ENCODE results near the gene MAGI3.
"Not testable (repeated sequence)": the region's sequence is repeated elsewhere in the genome, so short reads cannot be mapped to it uniquely, and the experiment has no call there.

MAGI3 gene

DNA sequence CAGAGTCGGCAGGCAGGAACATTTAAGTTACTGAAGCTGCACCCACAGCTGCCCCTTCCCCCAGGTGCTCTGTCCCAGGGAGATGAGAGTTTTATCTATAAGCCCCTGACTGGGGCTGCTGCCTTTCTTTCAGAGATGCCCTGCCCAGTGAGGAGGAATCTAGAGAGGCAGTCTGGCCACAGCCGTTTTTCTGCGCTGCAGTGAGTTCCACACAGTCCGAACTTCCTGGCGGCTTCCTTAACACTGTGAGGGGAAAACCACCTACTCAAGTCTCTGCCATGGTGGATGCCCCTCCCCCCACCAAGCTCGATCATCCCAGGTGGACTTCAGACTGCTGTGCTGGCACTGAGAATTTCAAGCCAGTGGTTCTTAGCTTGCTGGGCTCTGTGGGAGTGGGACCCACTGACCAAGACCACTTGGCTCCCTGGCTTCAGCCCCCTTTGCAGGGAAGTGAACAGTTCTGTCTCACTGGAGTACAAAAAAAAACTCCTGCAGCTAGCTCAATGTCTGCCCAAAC, 185.5 kb downstream of the MAGI3 start:
- not testable (repeated sequence) for DNase-seq (ENCODE audit: low read depth, low spot score)

DNA sequence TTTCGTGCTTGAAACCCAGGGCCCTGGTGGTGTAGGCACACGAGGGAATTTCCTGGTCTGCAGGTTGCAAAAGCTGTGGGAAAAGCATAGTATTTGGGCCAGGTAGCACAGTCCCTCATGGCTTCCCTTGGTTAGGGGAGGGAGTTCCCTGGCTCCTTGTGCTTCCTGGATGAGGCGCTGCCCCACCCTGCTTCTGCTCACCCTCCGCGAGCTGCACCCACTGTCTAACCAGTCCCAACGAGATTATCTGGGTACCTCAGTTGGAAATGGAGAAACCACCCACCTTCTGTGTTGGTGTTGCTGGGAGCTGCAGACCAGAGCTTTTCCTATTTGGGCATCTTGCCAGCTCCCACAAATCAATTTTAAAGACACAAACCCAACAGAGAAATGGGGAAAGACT, 186.0 kb downstream of the MAGI3 start:
- no peak for DNase-seq (ENCODE audit: low read depth, low spot score)

DNA sequence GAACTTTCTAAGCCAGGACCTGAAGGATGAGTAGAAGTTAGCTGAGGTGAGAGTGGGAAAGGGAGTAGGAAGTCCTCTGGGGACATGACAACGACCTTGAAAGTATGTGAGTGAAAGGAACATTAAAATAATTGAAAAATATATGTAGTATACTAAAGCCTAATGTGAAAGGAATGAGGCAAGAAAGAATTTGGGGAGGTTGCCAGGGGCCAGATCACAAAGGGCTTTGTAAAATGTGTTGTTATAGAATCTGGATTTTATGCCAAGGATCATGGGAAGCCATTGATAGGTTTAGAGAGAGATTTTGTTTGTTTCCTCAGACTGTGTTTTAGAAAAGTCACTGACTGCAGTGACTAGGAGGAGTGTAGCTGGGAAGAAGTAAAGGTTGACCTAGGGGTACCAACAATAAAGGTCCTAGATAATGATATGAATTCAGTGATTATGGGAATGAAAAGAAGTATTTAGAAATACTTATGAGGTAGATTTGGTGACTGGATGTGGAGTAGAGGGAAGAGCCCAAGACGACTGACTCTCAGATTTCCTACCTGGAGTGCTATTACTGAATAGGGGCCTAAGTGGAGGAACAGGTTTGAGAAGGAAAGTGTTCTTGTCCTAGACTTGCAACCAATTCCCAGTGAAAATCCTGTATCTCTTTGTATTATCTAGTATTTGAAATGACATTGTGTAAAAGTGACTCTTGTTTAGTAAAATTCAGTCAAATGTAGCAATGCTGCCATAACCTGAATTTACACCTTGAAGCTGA, 189.1 kb downstream of the MAGI3 start:
- peak; percentile 25 for DNase-seq (ENCODE audit: low read depth, low spot score)

DNA sequence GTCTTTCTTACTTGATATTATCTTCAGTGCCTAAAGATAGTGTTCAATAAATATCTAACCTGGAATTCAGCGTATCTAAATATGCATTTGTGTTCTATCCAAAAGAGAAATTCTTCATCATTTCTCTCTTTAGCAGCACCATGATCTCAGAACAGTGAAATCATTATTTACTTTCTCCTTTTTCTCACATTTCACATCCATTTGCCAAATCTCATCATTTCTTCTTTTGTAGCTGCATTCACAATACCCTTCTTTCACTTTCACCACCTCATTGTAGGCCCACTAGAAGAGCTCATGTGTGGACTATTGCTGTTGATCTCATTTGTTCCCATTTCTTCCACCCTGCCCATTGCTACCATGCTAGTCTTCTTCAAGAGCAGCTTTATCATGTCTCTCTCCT, 191.0 kb downstream of the MAGI3 start:
- DNase-seq (ENCODE audit: low read depth, low spot score) = no peak

DNA sequence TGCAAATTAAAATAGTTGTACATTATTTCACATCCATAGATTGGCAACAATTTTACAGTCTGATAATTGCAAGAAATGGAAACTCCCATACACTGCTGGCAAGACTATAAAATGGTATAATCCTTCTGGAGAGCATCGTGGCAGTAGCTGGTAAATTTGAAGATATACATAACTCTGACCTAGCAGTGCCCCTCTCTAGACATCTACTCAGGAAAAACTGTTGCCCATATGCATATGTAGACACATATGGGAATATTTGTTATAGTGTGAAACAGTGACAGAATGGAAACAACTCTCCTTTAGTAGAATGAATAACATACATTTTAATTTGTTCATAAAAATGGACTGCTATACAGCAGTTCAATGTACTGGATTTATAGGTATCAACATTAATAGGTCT, 191.8 kb downstream of the MAGI3 start:
- no peak for DNase-seq (ENCODE audit: low read depth, low spot score)

DNA sequence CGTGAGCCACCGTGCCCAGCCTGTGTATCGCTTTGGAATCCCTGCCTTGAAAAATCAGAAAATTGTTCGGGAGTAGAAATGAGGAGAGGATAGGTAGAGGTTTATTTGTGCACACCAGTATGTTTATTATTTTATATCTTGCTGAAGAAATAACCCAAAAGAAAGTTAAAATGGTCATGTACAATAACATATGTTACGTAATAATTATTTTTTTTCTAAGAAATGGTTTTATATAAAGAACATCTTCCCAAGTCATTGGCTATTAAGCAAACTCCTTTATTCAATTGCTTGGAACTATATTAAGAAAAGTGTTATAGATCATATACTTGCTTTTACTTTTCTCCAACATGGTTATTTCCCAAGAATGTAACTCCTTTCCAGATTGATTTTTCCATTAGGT, 197.2 kb downstream of the MAGI3 start:
- no peak for DNase-seq (ENCODE audit: low read depth, low spot score)

DNA sequence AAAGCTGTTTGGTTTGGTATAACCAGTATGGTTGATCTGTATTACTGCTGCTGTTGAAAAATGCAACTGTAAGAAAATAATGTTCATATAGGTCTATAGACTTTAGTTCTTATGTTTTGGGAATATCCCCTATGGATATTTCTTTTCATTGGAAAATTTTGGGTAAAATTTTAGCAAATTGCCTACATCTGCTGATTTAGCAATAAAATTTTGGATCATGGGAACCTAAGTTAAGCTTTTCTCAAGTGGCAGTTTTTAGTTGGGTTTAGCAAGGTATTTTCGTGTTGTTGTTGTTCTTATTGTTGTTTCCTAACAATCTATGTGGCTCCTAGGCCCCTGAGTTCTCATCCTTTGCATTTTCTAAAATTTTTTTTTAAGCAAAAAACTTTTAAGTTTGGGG, 201.9 kb downstream of the MAGI3 start:
- no peak for DNase-seq (ENCODE audit: low read depth, low spot score)

DNA sequence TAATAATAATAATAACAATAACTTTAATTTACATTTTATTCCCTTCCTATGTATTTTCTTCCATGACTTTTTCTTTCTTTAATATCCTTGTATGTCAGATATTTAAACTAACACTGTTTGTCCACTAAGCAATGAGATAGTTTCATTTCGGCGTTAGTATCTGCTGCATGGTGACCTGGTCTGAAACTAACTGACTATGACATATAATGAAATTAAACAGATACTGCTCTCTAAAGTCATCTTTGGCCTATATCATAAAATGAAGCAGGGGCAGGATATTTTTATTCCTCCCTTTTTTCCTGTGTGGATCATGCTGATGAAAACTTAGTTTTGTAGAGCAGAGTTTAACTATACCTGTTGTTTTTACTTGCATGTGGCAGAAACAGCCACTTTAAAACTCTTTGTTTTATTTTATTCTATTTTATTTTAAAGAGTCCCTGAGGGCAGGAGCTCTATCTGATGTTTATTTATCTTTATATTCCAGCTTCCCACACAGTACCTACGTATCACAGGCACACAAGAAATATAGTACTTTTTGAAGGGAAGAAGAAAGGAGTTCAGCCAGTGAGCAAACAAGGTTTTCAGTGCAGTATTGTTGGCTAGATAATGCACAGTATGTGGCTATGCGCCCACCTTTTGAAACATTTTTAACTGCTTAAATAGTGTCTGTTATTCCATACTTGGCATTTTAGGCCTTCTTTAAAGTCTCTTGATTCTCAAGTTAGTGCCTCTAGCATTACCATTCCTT, 203.4 kb downstream of the MAGI3 start:
- no peak for DNase-seq (ENCODE audit: low read depth, low spot score)

DNA sequence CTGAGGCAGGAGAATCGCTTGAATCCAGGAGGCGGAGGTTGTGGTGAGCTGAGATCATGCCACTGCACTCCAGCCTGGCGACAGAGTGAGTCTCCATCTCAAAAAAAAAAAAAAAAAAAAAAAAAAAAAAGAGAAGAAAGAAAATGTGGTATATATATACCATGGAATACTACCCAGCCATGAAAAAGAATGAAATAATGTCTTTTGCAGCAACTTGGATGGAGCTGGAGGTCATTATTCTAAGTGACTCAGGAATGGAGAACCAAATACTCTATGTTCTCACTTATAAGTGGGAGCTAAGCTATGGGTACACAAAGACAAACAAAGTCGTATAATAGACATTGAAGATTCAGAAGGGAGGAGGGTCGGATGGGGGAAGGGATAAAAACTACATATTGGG, 214.2 kb downstream of the MAGI3 start:
- not testable (repeated sequence) for DNase-seq (ENCODE audit: low read depth, low spot score)

DNA sequence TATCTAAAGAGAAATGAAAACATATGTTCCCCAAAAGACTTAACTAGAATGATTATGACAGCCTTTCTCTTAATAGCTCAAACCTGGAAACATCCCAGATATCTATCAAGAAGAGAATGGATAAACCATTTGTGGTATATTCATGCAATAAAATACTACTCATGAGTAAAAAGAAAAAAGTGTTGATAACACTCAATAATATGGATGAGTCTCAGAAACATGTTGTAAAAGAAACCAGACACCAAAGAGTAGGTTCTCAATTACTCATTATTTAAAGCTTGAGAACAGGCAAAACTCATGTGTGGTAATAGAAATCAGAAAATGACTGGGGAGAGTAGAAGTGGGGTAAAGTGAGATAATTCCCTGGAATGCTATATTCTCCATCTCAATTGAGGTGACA, 214.8 kb downstream of the MAGI3 start:
- DNase-seq (ENCODE audit: low read depth, low spot score) = no peak

DNA sequence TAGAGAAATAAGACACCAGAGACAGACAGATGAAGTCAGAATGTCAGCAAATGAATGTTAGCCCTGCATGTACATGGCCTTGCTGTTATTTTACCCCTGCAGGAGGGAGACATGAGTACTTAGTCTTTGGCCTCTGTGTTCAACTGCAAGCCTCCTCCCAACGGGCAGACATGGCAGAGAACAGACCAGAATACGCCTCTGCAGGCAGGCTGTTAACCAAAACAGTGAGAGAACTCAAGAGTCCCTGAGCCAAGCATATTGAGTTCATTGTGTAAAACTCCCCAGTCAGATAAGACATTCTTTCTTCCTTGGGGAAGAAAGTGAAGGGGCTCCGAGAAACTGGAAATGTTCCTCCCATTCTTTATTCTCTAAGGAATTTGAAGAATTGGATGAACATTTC, 218.1 kb downstream of the MAGI3 start:
- DNase-seq (ENCODE audit: low read depth, low spot score) = no peak

DNA sequence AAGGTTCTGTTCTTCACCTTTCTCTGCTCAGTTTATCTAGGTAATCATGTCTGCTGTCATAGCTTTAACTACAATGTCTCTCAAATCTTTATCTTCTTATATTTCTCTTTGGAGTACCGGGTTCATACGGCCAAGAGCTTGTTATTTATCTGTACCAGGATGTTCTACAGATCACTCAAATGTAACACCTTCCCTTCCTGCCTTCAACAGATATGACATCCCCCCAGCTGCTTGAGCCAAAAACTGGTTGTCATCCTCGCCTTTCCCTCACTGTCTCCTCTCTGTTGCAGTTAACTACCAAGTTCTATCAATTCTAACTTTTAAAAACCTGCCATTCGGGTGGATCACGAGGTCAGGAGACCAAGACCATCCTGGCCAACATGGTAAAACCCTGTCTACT, 220.1 kb downstream of the MAGI3 start:
- DNase-seq (ENCODE audit: low read depth, low spot score) = no peak

DNA sequence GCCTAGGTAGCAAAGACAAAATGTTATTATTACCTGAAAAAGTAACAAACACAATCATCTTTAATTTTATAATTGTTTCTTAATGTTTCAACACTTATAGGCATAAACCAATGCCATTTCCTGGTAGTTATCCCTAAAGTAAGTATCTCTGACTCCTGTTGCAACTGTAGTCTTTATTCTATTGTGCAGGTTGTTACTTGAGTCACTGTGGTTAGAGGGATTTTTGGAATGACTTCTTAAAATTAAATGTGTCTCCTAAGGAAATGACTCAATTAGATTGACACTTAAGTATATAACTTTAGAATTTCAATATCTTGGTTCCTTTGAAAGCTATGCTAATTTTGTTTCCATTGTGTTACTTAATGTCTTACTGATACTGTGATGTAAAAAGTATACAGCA, 225.1 kb downstream of the MAGI3 start:
- peak; percentile 35 for DNase-seq (ENCODE audit: low read depth, low spot score)

DNA sequence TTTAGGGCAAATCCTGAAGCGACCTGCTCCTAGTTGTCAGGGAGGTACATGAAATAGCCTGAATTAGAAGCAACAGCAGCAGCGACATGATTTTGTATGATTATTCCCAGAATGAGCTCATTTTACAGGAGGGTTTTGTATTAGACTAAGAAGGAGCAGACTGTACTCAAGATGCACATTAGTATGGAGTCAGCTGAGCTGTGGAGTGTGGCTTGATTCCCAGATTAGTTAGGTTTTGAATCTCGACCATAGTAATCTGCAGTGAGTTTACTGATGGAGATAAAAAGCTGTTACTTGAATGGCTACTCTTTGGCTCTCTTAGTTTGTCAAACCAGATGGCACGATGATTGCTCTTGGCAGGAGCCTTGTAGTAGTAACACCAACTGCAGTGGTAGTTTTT, 225.8 kb downstream of the MAGI3 start:
- DNase-seq (ENCODE audit: low read depth, low spot score) = peak; percentile 81

DNA sequence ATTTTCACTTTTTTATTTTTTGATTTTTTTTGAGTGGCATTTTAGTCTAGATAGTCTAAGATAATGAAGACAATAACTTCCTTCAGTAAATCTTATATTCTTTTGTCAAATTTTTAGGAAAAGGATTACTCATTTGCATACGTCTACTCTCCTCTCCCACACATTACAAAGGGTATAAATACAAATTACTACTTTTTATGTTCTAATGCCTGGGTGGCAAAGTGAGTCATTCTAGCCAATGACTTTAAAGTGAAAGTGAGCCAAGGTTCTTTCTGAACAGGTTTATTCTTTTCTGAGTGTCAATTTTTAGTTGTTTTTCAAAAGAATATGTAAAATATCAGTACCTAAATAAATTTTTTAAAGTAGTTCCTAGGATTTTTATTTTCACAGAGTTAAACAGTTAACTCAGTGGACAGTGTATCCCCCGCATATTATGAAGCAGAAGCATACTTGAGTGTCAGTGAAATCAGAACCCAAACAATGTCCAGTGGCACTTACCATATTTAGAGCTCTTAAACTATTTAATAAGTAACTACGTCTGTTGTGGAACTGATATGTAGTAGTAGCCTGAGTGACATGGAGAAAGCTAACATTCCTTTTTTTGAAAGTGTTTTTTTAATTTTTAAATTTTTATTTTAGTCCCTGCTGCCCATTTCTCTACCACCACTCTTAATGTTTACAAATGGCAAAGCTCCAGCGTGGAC, 227.3 kb downstream of the MAGI3 start:
- DNase-seq (ENCODE audit: low read depth, low spot score) = peak; percentile 45

DNA sequence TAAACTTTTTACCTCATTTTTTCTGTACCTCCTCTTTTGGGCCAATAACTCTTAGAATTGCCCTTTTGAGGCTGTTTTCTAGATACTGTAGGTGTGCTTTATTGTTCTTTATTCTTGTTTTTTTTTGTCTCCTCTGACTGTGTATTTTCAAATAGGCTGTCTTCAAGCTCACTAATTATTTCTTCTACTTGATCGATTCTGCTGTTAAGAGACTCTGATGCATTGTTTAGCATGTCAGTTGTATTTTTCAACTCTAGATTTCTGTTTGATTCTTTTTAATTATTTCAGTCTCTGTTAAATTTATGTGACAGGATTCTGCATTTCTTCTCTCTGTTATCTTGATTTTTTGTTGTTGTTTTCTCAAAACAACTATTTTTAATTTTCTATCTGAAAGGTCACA, 238.7 kb downstream of the MAGI3 start:
- DNase-seq (ENCODE audit: low read depth, low spot score) = no peak

DNA sequence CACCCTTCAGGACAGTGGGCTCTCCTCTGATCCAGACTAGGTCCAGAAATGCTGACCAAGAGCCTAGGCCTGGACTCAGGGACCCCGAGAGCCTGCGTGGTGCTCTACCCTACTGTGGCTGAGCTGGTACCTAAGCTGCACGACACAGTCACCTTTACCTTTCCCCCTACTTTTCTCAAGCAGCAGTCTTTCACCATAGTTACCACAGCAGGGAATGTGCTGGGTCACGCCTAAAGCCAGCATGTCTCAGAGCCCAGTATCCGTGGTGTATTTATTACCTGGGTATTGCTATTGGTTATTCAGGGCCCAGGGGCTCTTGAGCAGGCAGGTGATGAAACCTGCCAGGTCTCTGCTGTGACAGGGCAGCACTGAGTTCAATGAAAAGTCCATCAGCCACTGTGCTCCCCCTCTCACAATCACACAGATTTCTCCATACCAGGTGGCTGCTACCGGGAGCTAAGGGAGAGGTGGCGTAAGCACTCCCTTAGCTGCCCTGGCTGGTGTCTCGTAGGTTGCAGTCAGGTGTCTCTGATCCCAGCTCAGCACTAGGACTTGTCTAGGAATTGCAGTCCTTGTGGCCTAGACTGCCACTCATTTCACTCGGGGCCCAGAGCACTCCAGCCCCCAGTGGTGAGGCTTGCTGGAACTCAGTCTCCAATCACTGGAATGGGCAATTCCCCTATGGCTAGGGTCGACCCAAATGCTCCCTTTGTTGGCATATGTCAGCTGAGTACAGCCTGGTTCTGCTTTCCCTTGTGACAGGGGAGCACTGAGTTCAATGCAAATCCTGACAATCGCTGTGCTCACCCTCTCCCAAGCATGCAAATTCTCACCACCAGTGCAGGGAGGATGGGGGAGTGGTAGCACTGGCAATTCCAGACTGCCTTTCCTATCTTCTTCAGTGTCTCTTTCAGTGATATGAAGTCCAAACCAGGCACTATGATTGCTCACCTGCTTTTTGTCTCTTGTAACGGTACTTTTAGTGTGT, 240.3 kb downstream of the MAGI3 start:
- no peak for DNase-seq (ENCODE audit: low read depth, low spot score)

DNA sequence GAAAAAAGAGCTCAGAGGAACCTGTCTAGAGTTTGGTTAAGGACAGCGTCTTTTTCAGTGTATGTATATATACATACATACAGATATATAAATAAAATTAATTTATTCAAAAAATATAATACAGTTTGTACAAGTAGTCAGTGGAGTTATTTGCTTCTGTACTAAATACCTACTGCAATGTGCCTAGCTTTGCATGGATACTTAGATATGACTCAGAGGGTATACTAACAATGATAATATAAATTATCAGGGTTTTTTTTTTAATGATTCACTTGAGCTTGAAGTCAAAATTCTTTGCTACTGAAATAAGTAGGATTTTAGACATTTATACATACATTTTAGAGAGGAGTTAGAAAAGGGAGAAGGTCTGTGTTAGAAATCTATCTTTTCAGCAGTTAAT, 251.1 kb downstream of the MAGI3 start:
- no peak for DNase-seq (ENCODE audit: low read depth, low spot score)

DNA sequence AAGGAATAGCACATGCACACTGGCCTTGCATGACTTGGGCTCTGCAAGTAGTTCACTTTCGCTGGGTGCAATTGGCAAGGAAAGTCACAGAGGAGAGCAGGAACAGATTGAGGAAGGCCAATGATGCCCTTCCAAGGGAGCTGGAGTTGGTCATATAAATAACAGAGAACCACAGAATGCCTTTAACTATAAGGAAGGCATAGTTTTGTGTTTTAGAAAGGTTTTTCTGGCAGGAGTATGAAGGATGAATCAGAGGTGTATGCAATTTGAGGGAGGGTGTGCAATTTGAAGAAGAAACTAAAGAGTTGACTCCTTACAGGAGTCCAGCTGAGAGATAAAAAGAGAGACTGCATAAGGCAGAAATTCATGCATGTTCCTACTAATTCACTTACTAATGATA, 256.8 kb downstream of the MAGI3 start:
- peak; percentile 49 for DNase-seq (ENCODE audit: low read depth, low spot score)

DNA sequence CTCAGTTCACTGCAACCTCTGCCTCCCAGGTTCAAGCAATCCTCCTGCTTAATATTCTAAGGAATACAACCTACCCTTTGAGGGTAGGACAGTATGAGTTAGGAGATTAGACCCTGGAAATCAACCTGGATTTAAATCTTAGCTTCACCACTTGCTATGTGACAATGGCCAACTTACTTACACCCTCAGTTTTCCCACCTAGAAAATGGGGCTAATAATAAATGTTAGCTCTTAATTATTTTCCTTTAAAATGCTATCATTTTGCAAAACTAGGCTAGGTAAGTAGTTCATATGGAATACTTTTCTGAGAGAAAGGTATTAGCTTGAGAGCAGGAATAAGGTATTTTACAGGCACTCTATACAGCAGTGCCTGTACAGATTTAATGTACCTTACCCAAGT, 258.2 kb downstream of the MAGI3 start:
- DNase-seq (ENCODE audit: low read depth, low spot score) = no peak

DNA sequence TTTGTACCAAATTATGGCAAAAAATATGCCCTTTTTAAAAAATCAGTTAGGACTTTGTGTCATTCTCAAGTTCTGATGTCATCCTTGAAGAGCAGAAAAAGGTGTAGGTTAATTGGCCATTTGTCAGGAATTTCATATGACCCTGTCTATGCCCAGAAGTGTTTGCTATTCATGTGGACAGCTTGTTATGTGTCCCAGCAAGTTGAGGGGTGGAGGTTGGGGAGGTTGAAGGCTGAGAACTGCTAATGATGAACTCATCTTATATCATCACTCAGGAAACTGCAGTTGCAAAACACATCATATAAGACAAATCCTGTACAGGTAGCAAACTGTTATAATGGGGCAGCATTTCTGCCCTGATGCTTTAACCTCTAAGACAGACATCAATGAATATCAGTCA, 262.5 kb downstream of the MAGI3 start:
- DNase-seq (ENCODE audit: low read depth, low spot score) = peak; percentile 20
